Muscle layer of colon (tissue), 2 donors: Measurements from ENCODE around the gene EMC1.
"Not testable (repeated sequence)": the region's sequence is repeated elsewhere in the genome, so short reads cannot be mapped to it uniquely, and the experiment has no call there.

Source experiments
- H3K27ac ChIP-seq: one replicate; pipeline ENCODE4 v1.7.0; 2013; ENCODE audit warnings: low read depth, mild to moderate bottlenecking, low read length, moderate library complexity
- H3K27me3 ChIP-seq, 2 donors: one replicate each; pipeline ENCODE4 v1.7.0; 2013; ENCODE audit warnings: low read length in 2 of 2, mild to moderate bottlenecking in 2 of 2; ENCODE audit not compliant: insufficient read depth in 2 of 2, control insufficient read depth in 1 of 2
- H3K36me3 ChIP-seq: one replicate; pipeline ENCODE4 v1.7.0; 2013; ENCODE audit warnings: mild to moderate bottlenecking, low read length; ENCODE audit not compliant: insufficient read depth
- H3K4me1 ChIP-seq: one replicate; pipeline ENCODE4 v1.7.0; 2013; ENCODE audit warnings: mild to moderate bottlenecking, low read length; ENCODE audit not compliant: insufficient read depth
- H3K4me3 ChIP-seq, 2 donors: one replicate each; pipeline ENCODE4 v1.7.0; 2013; ENCODE audit warnings: low read length in 2 of 2, low read depth in 1 of 2, mild to moderate bottlenecking in 1 of 2, moderate library complexity in 1 of 2
- H3K9ac ChIP-seq: one replicate; pipeline ENCODE4 v1.7.0; 2013; ENCODE audit warnings: low read length
- H3K9me3 ChIP-seq: one replicate; pipeline ENCODE4 v1.7.0; 2013; ENCODE audit warnings: mild to moderate bottlenecking, low read length
- donor health status: abdominal sarcoma.
- donor health status: Adenocarcinoma of cecum.

Gene EMC1

DNA sequence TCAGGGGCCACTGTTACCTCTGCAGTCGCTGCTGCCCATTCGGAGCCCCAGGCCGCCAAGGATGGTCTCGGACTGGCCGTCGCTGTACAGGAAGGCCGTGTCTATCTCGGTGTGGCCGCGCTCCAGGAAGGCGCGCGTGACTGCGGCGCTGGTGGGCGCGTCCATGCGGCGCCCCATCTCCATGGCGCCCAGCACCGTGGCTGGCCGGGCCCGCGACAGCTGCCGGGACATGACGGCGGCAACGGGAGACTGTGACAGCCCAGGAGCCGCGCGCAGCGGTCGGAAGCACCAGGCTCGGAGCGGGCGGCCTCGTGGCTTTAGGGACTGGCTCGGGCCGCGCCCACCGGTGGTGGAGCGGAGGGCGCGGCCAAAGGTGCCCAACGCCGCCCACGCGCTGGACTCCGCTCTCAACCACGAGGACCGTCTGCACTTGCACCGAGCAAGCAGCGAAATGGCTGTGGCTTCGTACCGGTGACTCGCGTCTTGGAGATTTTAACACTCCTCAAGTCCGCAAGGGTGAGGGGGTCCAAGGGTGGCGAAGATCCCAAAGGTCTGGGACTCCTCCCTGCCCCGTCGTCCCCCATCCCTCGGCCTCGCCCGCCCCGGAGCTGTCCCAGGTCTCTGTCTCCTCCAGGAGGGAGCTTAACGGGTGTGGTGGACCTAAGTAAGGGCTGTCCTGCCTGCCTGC lies 22.7 kb upstream of the EMC1 start:
- H3K4me3 ChIP-seq: not testable (repeated sequence)

GRCh38 chr1:19273106-19273843 lies 22.0 kb upstream of the EMC1 start:
- no peak overlapping the region for H3K4me3 ChIP-seq
- H3K9ac ChIP-seq: no peak overlapping the region
- H3K27me3 ChIP-seq: peaks cover 6 to 7% of the 10 kb centered on the region in 2 donors
- no peaks in the 10 kb centered on the region for H3K4me1 ChIP-seq
- H3K9me3 ChIP-seq: no peaks in the 10 kb centered on the region
- H3K36me3 ChIP-seq: no peaks in the 10 kb centered on the region
- H3K27ac ChIP-seq: no peak overlapping the region

More for the DNA sequence above, 22.7 kb upstream of the EMC1 start:
- H3K9me3 ChIP-seq, H3K27ac ChIP-seq, H3K4me1 ChIP-seq, H3K36me3 ChIP-seq, H3K9ac ChIP-seq, H3K27me3 ChIP-seq: not testable (repeated sequence)

GRCh38 chr1:19272064-19272463 lies 20.7 kb upstream of the EMC1 start:
- Histone ChIP-seq H3K4me1 (no peaks in the 10 kb centered on the region), H3K4me3 (no peak overlapping the region), H3K36me3 (no peaks in the 10 kb centered on the region), H3K27ac (no peak overlapping the region), H3K27me3 (peaks cover 6 to 7% of the 10 kb centered on the region in 2 donors), H3K9me3 (no peaks in the 10 kb centered on the region), H3K9ac (no peak overlapping the region)

DNA sequence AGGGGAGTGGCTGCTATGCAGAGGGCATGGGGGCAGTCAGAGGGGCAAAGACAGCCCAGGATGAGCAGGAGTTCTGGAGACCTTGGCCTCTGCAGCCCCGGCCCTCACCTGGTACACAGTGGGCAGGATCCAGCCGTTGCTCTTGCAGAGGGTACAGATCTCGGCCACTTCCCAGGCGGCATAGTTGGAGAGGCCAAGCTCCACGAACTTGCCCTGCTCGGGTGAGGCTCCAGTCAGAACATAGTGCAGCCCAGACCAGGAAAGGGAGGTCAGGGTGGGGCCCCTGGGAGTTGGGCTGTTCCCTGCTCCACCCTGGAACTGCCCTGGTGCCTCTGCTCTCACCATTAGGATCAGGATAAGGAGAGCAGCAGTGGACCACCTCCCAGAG lies 19.0 kb upstream of the EMC1 start:
- not testable (repeated sequence) for H3K27me3 ChIP-seq, H3K4me1 ChIP-seq, H3K36me3 ChIP-seq, H3K27ac ChIP-seq, H3K4me3 ChIP-seq, H3K9me3 ChIP-seq, H3K9ac ChIP-seq

DNA sequence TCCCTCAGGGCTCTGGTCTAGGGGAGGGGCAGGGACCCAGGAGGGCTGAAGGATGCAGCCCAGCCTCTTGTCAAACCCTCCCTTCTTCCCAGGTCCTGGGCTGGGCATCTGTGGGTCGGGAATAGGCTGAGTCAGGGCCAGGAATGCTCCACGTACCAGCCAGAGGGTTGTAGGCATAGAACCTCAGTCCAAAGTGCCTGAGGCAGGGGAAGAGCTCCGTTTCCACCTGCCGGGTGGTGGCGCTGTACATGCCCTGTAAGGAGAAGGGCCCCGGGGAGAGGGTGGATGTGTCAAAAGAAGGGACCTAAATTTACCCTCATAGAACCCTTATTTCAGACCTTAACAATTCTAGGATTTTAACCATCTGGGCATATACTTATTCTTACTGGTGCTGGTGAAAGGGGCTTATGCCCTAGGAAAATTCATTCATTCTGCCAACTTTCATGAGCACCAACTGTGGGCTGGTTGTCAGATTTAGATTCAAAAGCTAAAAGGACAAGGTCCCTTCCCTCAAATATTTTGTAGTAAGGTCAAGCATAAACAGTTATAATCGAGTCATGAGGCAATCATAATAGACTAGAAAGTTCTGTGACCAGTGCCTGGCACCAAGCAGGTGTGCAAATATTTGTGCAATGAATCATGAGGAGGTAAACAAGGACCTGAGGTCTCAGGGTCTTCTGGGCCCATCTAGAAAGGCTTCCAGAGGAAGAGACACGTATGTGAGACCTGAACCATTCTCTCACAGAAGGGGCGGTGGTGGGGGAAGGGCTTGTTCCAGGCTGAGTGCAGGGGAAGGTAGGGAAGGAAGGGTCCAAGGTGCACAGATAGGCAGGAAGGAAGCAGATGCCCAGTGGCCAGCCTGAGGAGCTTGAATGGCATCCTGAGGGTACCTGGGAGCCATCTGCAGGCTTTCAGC lies 18.4 kb upstream of the EMC1 start:
- not testable (repeated sequence) for H3K27ac ChIP-seq, H3K4me1 ChIP-seq, H3K4me3 ChIP-seq, H3K36me3 ChIP-seq, H3K9ac ChIP-seq, H3K9me3 ChIP-seq, H3K27me3 ChIP-seq

DNA sequence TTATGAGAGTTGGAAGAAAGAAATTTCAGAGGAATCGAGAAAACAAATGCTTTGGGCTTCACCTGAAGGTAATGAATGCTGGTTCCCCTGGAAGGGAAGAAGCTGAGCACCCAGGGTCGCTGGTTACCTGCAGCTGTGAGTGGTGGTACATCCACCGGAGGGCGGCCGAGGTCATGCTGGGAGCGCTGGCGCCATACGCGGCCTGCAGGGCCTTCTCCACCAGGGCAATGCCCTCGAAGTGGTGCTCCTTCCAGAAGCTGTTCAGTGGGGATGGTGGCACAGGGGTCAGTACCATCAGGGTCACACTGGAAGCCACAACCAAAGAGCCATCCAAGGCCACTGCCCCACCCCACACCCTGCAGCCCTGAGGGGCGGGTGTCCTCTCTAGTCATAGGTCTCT lies 17.1 kb upstream of the EMC1 start:
- Histone ChIP-seq H3K9ac (no peak overlapping the region), H3K27ac (no peak overlapping the region), H3K27me3 (no peaks in the 10 kb centered on the region), H3K4me1 (no peaks in the 10 kb centered on the region), H3K9me3 (no peaks in the 10 kb centered on the region), H3K36me3 (no peaks in the 10 kb centered on the region), H3K4me3 (no peak overlapping the region)

- no peak overlapping the region for H3K27ac ChIP-seq
Observed at GRCh38 chr1:19262744-19263143, 11.4 kb upstream of the EMC1 start.

DNA sequence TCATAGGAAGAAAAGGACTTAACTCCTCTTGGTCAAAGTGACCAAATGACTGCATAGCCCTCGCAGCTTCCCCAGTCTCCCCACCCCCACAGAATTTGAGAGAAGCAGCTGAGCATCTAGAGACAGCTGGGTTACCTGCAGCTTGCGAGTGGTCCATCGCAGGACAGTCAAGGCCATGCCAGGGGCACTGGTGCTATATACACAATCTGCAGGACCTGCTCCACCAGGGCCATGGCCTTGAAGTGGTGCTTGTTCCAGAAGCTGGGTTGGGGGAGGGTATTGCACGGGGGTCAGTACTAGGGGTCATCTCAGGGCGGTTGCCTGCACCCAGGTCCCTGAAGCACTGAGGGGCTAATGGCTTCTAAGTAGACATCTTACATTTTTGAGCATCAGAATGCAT lies 10.7 kb upstream of the EMC1 start:
- Histone ChIP-seq H3K4me3 (no peak overlapping the region), H3K9me3 (no peaks in the 10 kb centered on the region), H3K9ac (no peak overlapping the region), H3K4me1 (no peaks in the 10 kb centered on the region), H3K36me3 (peaks cover 26% of the 10 kb centered on the region), H3K27me3 (no peaks in the 10 kb centered on the region), H3K27ac (no peak overlapping the region)

More at GRCh38 chr1:19262744-19263143, 11.4 kb upstream of the EMC1 start:
- Histone ChIP-seq H3K27me3 (no peaks in the 10 kb centered on the region), H3K4me3 (no peak overlapping the region), H3K9ac (no peak overlapping the region), H3K4me1 (no peaks in the 10 kb centered on the region), H3K36me3 (peaks cover 19% of the 10 kb centered on the region), H3K9me3 (no peaks in the 10 kb centered on the region)

- Histone ChIP-seq H3K4me1 (no peaks in the 10 kb centered on the region), H3K27ac (no peak overlapping the region), H3K4me3 (no peak overlapping the region), H3K9ac (no peak overlapping the region), H3K27me3 (no peaks in the 10 kb centered on the region), H3K9me3 (no peaks in the 10 kb centered on the region), H3K36me3 (peaks cover 37% of the 10 kb centered on the region)
Observed at GRCh38 chr1:19260211-19261138, 9.2 kb upstream of the EMC1 start.

- H3K27me3 ChIP-seq: no peaks in the 10 kb centered on the region
- H3K9me3 ChIP-seq: no peaks in the 10 kb centered on the region
- no peak overlapping the region for H3K4me3 ChIP-seq
- H3K9ac ChIP-seq: no peak overlapping the region
- H3K36me3 ChIP-seq: peaks cover 37% of the 10 kb centered on the region
- H3K27ac ChIP-seq: no peak overlapping the region
- H3K4me1 ChIP-seq: peaks cover 3% of the 10 kb centered on the region
Observed at GRCh38 chr1:19258353-19258752, 7.0 kb upstream of the EMC1 start.
